NCI-H2107 treated with DMSO at 0.1 percent for 48 hours (cell line): ENCODE results near the gene CDH4.
"Not testable (repeated sequence)": the region's sequence is repeated elsewhere in the genome, so short reads cannot be mapped to it uniquely, and the experiment has no call there.

Experiments used
- DNase-seq: peaks from one replicate; lab custom pipeline; 2025; ENCODE audit not compliant: unreplicated experiment; lab: John Stamatoyannopoulos, UW

Gene CDH4

DNA sequence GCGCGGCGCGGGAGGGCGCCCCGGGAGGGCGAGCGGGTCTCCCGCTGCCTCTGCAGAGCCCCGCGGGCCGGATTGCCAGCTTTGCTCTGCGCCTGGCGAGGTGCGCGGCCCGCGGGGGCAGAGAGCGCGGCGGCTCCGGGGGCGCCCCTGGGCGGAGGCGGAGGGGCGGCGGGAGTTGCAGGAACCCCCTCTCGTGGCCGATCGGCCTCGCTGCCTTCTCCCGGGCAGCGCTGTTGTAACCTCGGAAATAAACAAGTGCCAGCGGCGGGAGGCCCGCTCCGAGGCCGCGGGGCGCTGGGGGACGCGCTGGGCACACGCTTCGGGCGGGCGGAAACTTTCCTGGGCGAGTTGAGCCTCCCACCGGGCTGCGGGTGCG lies 1.2 kb downstream of the CDH4 start:
- DNase-seq, result no peak

- DNase-seq, result no peak
Measured at GRCh38 chr20:61253640-61254511, 1.8 kb downstream of the CDH4 start.

DNA sequence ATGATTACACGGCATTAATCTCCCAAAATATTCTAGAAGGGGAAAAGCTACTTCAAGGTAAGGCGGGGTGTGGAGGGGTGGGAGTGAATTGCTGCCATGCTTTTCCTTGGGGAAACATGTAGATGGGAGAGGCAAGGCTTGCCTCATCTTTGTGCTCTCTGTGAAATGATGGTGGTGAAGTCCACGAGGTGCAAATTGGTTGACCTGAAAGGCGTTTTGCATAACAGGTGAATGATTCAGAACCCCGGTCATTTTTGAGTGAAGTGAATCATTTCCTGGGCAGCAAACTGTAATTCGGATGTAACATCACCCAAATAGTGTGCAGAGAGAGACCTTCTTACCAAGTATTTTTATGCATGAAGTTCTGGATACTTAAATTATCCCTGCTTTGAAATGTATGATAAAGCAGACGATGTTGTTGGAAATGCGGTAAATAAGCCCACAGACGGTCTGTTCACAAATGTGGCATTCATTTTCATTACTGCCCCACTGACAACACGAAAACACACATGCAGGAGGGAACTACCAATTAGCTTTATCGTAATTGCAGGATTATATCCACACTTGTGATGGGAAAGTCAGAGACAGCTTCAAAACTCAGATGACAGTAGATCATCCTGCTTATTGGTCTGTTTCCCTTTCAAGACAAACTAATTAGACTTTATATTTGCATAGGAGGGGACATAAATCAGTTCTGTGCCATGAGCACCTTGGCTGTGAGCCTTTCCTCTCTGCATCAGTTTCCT lies 3.0 kb downstream of the CDH4 start:
- DNase-seq, result no peak

DNA sequence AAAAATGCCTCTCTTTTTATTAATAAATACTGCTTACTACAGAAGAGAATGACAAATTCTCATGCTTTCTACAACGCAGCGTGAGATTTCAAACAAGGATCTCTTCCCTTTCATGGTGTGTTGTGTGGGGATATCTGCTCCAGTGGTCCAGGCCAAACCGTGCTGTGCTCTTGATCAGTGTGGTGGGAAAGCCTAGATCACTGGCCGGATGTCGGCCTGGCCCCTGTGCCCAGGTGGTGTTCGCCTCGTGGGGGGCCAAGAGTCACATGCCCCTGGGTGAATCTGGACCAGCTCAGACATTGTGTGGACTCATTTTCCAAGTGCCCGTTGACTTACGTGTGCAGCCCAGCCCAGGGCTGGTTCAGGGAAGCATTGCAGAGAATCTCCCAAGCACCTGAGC lies 4.3 kb downstream of the CDH4 start:
- no peak for DNase-seq

- no peak for DNase-seq
Measured at GRCh38 chr20:61256824-61257223, 4.8 kb downstream of the CDH4 start.

DNA sequence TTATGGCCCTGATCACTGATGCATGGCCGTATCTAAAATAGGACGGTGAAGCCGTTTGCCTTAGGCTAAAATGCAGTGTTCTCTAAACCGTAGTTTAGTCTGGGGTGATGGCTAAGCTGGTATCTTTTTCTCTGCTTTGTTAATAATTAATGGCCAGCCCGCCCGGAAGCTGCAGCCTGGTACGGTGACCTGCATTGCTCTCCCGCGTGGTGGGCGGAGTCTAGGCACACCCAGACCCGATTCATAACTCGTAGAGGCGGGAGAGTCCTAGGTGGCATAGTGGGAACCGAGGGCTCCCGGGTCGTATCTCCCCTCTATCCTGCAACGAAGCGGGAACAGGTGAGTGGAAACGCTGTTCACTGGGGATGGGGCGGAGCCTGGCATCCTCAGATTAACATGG lies 5.5 kb downstream of the CDH4 start:
- DNase-seq, result no peak

DNA sequence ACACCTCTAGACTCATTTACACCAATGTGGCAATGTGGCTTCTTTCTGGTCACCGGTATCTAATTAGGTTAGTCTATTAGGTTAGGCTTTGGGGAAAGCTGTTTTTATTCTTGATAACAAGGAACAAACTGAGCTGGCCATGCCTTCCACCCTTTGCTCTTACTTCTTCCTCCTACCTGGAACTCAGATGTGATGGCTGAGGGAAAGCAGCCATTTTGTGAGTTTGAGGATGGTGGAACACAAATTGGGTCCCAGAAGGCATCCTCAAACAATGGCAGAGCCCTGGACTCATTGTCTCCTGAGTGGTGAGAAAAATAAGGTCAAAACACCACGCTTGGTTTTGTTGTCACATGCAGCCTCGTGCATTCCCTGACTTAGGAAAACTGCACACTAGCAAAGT lies 7.7 kb downstream of the CDH4 start:
- DNase-seq, result no peak

- no peak for DNase-seq
Measured at GRCh38 chr20:61260905-61261304, 8.8 kb downstream of the CDH4 start.

DNA sequence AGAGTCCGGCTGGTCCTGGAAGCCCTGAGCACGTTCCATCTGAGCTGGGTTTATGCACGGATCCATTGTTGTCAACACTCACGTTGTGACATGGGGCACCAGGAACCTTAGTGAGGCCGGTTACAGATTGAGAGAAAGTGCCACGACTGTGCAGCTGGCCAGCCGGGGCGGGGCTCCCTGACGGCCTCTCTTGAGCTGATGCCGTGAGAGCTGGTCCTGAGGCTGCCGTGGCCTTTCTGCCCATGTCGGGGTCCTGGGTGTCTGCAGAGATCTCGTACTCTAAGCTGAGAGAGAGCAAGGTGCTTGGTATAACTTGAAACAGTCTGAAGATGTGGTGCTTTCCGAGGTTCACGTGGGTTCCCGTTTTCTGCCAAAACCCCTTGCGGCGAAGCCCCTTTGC lies 10.0 kb downstream of the CDH4 start:
- DNase-seq, result no peak

DNA sequence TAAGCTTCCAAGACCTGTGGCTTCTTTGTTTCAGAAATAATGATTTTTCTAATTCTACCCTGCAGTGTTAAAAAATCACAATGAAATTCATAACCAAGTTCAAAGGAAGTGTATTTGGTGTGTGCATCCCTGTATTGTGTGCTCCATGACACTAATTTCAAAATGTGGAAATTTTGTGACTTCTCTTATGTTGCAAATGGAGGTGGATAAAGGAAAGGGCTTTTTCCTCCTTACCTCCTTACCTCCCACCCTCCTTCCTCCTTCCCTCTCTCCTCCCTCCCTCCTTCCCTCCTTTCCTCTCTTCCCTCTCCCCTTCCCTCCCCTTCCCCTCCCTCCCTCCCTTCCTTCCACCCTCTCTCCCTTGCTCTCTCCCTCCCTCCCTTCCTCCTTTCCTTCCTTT lies 10.5 kb downstream of the CDH4 start:
- DNase-seq, result no peak

- no peak for DNase-seq
Measured at GRCh38 chr20:61263084-61263695, 11.1 kb downstream of the CDH4 start.

DNA sequence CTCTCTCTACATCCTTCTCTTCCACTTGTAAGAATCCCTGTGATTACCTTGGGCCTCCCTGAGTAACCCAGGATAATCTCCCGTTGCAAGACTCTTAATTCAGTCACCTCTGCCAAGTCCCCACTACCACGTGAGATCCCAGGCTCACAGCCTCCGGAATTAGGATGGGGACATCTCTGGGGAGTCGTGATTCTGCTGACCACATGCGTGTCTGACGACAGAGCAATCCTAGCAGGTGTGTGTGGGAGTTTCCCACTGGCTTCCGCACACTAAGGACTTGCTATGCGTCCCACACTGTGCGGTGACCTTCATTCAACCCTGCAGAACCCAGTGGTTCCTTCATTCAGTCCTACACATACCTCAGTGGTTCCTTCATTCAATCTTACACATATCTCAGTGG lies 11.9 kb downstream of the CDH4 start:
- DNase-seq, result no peak

GRCh38 chr20:61267241-61267640 lies 15.2 kb downstream of the CDH4 start:
- DNase-seq, result no peak

DNA sequence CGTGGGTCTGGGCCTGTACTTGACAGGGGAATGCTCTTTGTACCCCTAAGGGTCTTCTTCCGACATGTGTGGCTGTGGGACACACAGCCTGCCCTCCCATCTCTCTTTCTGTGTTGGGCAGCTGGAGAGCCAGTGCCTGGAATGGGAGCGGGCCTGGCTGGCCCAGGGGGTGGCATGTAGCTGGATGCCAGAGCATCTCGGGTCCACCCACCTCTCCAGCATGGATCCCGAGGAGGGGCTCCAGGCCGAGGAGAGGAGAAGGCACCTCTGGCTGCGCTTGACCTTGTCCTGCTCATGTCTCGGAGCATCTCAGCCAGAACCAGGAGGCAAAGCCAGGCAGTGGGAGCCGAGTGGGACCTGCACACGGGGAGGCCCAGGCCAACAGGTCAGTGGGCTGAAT lies 16.0 kb downstream of the CDH4 start:
- DNase-seq, result no peak

DNA sequence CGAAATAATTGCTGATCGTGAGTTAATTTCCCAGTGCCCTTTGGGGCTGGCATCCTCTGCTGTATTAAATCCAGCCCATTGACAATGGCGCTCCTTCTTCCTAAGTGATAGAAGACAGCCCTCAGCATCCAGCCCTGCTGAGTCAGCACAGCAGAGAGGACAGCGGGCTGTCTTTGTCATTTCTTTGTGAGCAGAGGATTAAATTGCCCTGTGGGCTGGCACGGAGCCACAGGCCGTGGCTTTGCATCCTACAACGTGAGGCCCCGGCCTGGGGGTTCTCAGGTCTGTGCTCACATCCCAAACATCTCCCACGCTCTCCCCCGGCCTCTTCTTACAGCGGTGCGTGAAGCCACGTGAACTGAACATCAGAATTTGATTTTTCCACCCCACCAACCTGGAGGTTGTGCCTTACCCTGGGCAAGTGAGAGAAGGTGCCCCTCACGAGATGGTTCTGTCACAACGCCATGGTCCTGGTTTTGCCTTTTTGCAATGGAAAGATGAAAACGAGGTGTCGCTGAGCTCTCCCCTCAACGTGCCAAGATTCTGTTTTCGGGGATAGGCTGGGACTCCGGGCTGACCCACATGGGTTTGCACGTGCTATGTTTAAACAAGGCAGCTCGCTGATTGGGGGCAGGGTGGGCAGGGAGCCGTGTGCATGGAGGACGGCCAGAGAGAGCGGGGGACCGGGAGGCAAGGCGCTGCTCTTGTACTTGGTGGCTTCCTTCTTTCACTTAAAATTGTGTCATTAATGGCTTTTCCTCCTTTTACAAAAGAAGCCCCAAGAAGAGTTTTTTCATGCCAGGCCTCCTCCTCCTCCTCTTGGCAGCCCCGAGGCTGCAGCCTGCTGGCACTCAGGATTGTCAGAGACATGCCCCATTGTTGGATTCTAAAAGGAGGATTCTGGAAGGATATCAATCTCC lies 19.5 kb downstream of the CDH4 start:
- no peak for DNase-seq

GRCh38 chr20:61273024-61273423 lies 21.0 kb downstream of the CDH4 start:
- DNase-seq, result not testable (repeated sequence)

DNA sequence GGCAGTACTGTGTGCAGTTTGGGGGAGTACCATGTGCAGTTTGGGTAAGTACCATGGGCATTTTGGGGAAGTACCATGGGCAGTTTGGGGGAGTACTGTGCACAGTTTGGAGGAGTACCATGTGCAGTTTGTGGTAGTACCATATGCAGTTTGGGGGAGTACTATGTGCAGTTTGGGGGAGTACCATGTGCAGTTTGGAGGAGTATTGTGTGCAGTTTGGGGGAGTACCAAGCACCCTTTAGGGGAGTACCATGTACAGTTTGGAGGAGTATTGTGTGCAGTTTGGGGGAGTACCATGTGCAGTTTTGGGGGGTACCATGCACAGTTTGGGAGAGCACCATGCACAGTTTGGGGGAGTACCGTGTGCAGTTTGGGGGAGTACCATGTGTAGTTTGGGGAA lies 21.6 kb downstream of the CDH4 start:
- DNase-seq, result not testable (repeated sequence)

- no peak for DNase-seq
Measured at GRCh38 chr20:61274326-61274725, 22.3 kb downstream of the CDH4 start.

DNA sequence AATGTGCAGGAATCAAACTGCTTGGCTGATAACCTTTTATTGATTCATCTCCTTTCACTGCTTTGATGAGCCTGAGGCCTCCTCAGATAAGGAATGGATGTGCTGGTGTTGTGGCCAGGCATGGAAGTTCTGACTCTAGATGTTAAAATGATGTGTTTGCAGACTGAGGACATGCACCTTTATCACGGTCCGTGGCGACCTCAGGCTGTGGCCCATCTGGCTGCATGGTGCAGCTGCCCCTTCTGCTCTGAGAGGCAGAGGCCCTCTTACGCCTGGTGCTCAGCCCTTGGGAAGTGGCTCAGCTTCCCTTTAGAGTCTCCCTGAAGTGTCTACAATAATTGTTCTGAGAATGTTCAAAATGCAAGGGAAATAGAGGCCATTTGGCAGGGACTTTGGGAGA lies 26.2 kb downstream of the CDH4 start:
- DNase-seq, result no peak

DNA sequence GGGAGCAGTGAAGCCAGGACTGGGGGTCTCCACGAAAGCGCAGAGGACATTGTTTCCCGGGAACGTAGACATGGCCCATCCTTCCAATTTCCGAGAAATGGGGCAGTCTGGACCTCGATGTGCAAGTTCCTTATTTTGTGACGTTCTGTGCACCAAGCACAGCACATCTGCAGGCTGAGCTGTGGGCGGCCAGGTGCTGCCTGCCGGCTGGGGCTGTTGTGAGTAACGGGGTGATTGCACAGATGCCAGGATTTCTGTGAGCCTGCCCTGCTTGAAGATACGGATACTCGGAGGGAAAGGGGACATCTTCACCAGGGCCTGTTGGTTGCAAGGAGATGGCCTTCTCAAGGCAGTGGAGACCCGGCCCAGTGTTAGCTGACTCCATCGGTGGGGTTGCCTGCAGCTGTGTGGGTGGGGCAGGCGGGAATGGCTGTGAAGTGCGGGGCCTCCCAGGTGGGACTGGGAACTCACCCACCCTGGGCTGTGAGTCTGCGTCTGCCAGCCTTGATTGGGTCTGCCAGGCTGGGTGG lies 27.6 kb downstream of the CDH4 start:
- DNase-seq, result no peak
